NT2/D1 (cell line): ENCODE measurements around the gene SHB.

Source experiments
- YY1 ChIP-seq: IDR thresholded peaks from 2 replicates; pipeline ENCODE4 v1.6.1; 2011; ENCODE audit not compliant: insufficient read length, insufficient read depth
- ZNF274 ChIP-seq: IDR thresholded peaks from 2 replicates; pipeline ENCODE4 v1.6.1; 2011; ENCODE audit warnings: mild to moderate bottlenecking, low read depth, low read length

DNA sequence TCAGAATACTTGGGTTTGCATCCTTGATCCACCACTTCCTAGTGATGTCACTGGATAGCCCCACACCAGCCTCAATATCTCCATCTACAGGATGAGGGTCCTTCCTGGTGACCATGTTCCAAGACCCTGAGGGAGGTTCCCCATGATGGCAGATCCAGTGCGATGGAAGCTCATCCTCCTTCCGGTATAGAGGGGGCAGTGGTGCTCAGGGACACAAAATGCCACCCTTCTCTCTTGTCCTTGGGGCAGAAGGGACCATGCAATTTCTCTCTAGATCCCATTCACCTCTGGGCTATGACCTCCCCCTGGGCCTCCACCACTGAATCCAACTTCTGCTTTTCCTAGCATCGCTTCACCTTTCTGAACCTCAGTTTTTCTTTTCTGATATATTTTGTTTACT lies 159.7 kb downstream of the SHB start:
- TF ChIP-seq YY1 (no peak), ZNF274 (no peak)
